ENCODE data around the gene ABTB1.
"Not testable (repeated sequence)": the region's sequence is repeated elsewhere in the genome, so short reads cannot be mapped to it uniquely, and the experiment has no call there.

The ABTB1 gene

DNA sequence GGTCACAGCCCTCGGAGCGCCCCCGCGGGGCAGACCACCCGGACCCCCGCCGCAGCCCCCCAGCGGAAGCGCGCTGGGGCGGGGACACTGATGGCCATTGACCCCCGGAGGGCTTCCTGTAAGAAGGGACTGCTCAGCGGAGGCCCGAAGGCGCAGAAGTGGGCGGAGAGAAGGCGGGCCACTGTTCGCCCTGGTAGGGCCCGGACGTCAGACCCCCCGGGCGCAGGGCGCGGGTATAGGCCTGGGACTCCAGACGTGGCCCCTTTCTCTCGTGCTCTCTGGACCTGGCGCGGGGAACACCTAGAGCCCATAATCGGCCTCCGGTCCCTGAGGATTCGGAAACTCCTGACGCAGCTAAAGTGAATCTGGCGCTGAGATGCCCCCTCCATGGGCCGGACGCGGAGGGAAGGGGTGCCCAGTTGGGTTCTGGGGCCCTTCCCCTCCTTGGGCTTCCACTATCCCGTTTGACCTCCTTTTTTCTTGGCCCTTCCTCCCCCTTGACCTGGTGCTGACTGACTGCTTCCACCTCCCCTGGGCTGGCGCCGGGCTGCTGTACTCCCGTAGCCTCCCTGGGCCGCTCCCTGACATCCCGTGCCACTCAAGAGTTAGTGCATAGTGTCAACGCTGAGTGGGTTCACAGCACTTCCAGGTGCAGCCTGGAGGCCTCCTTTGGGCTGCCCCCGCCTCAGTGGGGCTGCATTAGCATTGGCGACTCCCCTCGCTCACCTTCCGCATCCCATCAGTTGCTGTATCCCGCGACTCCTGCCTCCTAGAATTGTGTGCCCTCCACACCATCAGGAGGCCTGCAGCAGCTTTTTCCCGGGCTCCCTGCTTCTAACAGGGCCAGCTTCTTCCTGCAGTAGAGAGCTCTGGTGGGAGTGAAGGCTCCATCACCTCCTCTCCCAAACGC, 694 bp downstream of the ABTB1 start:
- DNase-seq, result peak; percentile 49 to 58

DNA sequence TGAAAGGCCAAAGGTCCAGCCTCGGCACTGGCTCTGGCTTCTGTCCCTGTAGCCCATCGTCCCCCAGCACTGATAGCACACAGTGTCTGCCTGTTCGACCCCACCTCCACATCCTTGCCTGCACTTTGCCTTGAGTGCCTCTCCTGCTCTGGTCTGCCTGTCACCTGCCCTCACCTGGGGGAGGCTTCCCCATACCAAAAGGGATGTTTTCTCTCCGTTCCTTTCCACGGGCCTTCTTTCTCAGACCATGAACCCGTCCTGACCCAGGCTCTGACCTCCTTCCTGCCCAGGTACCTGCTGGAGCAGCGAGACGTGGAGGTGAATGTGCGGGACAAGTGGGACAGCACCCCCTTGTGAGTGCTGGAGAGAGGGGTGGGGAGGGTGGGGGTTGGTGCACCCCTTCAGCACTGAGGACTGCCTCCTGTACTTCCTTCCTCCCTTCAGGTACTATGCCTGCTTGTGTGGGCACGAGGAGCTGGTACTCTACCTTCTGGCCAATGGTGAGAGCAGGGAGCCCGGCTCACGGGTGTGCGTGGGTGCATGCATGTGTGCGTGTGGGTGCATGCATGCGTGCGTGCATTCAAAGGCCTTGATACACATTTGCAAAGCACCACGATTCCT, 1.5 kb downstream of the ABTB1 start:
- no peak for DNase-seq

DNA sequence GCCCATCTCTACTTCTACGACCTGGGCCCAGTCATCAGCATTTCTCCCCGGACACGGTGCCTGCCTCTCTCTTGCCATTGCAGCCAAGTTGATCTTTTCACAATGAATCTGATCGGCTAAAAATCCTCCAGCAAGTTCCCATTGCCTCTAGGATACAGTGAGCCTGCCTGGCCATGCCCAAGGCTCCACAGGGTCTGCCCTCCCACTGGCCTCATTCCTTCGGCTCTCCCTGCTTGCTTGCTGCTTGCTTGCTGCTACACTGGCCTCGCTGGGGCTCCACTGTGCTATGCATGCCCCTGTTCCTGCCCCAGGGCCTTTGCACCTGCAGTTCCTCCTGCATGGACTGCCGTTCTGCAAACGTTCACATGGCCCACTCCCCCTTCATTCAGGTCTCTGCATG, 2.0 kb downstream of the ABTB1 start:
- peak in 1 of 2 experiments; percentile 1 for DNase-seq

DNA sequence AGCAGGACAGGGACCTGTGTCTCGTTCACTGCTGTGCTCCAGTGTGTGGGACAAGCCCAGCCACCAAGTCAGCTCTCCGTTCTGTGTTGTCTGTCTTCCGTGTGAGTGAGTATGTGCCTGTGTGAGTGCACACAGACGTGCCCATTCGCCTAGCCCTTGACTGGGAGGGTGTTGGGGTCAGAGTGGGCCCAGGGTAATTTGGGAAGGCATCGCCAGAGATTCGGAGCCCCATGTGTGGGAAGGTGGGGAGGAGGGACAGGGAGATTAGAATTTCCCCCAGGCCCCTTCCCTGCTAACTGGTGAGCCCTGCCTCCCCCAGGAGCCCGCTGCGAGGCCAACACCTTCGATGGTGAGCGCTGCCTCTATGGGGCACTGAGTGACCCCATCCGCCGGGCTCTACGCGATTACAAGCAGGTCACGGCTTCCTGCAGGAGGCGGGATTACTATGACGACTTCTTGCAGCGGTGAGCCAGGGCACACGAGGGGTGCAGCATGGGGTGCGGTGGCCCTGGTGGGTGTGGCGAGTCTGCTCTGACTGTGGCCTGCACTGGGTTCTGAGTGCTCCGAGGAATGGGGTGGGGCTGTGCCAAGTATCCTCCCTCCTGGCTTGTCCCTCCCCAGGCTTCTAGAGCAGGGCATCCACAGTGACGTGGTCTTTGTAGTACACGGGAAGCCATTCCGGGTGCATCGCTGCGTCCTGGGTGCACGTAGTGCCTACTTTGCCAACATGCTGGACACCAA, 3.1 kb downstream of the ABTB1 start:
- DNase-seq, result no peak

DNA sequence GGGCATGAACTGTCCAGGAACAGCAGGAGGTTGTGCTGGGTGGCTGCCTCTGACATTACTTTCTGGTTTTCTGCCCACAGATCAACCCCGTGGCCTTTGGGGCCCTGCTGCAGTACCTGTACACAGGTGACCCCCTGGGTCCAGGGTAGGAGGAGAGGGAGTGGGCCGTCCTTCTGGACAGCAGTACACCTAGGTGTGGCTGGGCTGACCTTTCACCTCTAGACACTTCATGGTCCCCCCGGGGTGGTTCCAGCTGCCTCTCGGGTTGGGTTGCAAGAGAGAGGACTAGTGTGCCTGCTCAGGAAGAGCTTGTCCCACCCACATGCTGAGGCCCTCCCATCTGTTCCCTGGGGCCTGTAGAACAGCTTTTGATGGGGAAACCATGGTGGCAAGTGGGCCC, 3.7 kb downstream of the ABTB1 start:
- DNase-seq, result no peak

DNA sequence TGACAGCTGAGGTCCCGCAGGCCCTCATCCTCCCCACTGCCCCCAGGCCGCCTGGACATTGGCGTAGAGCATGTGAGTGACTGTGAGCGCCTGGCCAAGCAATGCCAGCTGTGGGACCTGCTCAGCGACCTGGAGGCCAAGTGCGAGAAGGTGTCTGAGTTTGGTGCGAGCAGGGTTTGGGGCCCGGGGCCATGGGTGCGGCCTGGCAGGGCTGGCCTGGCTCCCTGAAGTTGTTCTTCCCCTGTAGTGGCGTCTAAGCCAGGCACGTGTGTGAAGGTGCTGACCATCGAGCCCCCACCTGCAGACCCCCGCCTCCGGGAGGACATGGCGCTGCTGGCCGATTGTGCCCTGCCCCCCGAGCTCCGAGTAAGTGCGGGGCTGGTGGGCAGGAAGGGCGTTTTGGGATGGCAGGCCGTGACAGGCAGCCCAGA, 4.2 kb downstream of the ABTB1 start:
- DNase-seq, result no peak

DNA sequence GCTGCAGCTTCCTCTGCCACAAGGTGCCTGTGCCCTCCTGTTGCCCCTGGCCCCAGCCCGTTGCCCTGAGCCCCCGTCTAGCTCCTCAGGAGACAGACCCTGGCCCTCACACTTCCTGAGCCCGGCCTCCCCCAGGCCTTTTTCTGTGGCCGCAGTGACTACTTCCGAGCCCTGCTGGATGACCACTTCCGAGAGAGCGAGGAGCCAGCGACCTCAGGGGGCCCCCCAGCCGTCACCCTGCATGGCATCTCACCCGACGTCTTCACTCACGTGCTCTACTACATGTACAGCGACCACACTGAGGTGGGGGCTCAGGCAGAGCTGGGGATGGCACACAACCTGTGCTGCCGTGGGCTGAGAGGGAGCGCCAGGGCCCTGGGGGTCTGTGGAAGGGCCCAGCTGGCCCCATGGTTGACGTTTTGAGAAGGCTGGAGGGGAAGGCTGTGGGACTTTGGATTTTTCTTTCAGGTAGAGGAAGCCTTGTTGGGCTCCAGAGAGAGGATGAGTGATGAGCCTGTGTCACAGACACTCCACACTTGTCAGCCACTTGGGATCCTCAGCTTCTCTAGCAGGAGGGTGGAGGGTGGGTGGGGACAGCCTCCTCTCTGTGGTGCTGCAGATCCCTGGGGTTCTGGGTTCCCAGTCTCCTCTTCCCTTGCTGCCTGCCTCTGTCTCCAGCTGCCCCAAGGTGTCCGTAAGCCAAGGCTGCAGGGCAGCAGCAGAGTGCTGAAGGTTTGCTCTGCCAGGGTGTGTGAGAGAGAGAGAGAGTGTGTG, 5.0 kb downstream of the ABTB1 start:
- DNase-seq, result no peak

DNA sequence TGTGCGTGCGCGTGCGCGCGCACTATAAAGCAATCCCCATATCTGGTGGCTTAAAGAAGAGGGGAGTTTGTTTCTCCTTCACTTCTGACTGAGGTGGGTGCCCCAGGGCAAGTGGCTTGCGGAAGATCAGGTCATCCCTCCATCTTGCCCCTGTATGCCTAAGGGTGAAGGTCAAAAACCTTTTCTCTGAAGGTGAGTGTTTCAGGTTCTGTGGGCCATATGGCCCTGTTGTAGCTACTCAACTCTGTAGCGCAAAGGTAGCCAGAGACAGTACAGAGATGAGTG, 5.5 kb downstream of the ABTB1 start:
- no peak for DNase-seq

DNA sequence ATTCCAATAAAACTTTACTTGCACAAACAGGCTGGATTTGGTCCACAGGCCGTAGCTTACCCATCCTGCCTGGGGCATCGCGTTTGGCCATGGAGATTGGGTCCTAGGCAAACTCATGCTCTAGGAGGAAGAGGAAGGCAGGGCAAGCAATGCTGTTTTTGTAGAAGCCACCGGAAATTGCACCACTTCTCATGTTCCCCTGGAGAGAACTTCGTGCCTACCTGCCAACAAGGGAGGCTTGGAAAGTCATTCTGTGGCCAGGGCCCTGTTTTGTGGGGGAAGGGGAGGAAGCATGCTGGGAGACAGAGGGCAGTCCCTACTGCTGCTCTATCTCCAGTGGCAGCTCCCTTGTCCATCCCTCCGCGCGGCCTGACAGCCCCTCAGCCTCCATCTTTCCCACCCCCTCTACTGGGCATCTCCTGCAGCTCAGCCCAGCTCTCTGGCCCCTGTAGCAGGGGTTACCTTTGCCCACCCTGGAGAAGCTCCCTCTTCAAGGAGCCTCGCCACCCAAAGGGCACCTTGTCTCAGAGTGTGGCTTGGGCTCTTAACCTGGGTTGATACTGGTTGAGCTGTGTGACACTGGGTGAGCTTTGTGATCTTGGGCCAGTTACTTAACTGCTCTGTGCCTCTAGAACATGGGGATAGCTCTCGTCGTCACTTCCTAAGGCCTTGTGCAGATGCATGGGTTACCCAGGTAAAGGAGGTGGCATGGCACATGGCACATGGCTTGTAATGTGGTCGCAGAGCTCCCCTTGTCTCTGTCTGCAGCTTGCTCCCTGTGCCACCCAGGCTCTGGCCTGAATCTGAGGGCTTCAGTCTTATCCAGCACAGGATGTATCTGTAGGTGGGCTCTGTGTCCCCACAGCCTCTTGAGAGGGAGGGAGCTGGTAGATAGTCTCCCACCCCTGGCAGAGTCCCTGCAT, 6.1 kb downstream of the ABTB1 start:
- no peak for DNase-seq

DNA sequence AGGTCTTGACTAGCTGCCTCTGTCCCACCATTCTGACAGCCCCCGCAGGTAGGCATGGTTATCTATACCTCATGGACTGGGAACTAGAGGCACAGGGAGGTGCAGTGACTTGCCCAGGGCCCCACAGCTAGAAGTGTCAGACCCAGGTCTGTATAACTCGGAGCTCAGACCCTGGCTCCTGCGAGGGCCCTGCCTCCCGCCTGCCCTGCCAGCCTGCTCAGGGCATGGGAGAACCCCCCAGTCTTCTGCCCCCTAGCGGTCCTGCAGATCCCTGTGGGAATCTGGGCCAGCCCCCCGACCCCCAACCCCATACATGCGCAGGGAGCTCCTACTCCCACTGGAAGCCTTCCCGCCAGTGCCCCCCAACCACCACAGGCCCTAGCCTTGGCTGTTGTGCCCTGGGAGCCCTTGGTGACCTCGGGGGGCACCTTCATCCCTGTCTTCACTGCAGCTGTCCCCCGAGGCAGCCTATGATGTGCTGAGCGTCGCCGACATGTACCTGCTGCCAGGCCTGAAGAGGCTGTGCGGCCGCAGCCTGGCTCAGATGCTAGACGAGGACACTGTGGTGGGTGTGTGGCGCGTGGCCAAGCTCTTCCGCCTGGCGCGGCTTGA, 6.9 kb downstream of the ABTB1 start:
- peak in 1 of 2 experiments; percentile 1 for DNase-seq

DNA sequence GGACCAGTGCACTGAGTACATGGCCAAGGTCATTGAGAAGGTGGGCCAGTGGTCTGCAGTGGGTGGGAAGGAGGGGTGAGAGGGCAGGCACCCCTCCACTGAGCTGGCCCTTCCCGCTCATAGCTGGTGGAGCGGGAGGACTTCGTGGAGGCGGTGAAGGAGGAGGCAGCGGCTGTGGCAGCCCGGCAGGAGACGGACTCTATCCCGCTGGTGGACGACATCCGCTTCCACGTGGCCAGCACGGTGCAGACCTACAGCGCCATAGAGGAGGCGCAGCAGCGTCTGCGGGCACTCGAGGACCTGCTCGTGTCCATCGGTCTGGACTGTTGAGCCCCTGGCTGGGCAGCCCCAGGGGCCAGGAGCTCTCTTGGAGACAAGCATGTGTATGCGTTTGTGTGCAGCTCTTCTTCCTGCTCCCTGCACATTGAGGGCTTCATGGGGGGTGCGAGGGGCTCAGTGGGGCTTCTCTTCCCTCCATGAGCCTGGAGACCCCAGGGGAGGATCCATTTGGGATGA, 7.5 kb downstream of the ABTB1 start:
- DNase-seq, result peak in 1 of 2 experiments; percentile 1

DNA sequence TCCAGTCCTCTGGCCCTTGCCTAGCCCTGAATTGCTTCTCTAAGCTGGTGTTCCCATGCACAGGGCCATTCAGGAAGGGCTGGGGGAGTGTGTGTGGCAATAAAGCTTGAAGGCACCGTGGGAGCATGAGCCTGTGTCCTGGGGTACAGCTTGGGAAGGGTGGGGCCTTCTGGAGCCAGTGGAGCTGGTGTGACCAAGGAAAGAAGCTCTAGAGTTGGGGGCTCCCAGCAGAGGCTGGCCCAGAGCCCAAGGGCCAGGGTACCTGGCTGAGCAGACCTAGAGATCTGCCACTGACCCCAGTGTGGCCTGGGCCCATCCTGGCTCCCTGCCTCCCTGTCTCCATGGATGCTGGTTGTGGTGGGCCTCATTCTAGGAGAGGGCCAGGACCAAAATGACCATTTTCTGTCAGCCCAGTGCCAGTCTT, 8.1 kb downstream of the ABTB1 start:
- DNase-seq, result peak in 1 of 2 experiments; percentile 0

DNA sequence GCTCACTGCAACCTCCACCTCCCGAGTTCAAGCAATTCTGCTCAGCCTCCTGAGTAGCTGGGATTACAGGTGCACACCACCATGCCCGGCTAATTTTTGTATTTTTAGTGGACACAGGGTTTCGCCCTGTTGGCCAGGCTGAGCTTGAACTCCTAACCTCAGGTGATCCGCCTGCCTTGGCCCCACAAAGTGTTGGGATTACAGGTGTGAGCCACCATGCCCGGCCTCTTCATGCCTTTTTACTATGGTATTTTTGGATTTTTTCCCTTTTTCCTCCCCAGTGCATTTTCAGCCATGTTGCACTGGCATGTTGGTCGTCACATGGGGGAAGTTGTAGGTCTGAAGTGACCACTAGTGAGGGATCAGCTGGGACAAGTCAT, 9.4 kb downstream of the ABTB1 start:
- not testable (repeated sequence) for DNase-seq

DNA sequence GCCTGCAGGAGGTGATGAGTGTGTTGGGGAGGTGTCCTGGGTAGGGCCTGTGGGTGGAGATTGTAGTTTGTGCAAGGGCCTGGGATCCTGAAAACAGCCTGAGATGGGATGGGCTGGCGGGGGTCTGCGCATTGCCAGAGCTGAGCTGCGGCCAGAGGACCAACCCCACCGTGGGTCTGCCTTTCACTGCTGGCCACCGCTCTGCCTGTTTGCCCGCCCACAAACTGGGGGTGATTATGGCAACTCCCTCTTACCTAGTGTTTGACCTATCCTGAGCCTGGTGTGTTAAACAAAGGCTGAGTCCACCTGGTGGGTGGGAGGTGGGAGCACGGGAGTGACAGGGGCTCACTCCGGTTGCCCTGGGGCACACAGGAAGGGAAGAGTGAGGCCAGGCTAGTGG, 9.8 kb downstream of the ABTB1 start:
- DNase-seq, result peak in 1 of 2 experiments; percentile 2

DNA sequence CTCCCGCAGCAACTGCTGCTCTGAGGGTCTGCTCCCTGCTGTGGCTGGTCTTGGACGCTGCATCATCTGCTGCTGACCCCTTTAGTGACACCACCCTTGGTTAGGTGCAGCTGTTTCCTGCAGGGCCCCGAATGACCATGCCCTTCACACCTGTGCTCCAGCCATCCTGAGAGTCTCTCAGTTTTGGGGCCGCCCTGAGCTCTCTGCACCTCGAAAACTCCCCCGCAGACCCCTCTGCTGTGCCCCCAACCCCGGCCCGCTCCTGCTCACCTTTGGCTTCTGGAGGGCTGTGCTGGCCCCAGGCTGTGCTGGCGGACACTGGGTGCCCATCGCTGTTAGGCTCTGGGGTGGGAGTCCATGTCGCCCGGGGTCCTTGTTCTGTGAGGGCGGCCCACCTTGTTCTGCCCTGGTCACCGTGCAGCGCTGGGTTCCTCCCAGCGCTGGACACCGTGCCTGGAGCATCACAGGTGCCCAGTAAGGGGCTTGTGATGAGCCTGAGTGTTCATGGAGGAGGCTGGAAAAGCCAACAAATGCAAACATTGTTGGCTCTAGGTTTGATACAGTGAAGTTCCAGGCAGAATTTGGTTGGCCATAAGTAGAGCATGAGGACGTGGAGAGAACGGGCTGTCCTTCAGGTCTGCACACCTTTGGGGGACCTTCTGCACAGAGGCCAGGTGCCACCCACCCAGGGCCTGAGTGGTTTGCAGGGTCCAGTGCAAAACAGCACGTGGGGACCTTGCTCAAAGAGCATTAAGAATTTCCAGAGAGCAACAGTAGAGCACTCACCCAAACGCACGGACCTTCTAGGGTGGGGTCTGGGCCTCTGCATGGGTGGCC, 12.3 kb downstream of the ABTB1 start:
- DNase-seq, result no peak

DNA sequence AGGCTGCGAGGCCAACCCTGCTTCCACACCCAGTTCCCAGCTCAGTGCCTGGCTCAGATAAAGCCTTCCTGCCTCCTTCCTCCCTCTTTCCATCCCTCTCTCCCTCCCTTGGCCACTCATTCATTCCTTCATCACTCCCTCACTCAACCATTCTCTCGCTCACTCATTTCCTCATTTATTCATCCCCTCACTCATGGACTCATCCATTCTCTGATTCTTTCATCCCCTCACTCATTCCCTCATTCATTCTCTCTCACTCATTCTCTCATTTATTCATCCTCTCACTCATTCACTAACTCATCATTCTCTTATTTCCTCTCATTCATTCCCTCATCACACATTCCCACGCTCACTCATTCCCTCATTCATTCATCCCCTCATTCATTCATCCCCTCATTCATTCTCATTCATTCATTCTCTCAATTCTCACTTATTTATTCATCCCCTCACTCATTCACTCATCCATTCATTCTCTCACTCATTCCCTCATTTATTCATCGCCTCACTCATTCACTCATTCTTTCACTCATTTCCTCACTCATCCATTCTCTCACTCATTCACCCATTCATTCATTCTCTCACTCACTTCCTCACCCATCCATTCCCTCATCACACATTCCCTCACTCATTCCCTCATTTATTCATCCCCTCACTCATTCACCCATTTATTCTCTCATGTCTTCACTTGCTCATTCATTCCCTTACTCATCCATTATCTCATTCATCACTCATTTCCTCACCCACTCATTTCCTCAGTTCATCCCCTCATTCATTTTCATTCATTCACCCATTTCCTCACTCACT, 13.2 kb downstream of the ABTB1 start:
- DNase-seq, result no peak

DNA sequence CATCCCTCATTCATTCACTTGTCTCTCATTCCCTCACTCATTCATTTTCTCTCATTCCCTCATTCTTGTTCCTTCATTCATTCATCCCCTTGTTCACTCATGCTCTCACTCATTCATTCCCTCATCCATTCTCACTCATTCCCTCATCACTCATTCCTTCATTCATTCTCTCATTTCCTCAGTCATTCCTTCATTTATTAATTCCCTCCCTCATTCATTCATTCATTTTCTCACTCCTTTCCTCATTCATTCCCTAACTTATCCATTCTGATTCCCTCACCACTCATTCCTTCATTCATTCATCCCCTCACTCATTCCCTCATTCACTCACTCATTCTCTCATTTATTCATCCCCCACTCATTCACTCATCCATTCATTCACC, 13.8 kb downstream of the ABTB1 start:
- no peak for DNase-seq

DNA sequence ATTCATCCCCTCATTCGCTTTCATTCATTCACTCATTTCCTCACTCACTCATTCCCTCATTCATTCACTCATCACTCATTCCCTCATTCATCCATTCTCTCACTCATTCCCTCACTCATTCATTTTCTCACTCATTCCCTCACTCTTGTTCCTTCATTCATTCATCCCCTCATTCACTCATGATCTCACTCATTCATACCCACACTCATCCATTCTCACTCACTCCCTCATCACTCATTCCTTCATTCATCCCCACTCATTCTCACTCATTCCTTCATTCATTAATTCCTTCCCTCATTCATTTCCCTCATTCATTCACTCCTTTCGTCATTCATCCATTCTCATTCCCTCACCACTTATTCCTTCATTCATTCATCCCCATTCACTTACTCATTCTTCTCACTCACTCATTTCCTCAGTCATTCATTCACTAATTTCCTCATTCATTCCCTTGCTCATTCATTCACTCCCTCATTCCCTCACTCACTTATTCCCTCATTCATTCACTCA, 14.5 kb downstream of the ABTB1 start:
- no peak for DNase-seq

DNA sequence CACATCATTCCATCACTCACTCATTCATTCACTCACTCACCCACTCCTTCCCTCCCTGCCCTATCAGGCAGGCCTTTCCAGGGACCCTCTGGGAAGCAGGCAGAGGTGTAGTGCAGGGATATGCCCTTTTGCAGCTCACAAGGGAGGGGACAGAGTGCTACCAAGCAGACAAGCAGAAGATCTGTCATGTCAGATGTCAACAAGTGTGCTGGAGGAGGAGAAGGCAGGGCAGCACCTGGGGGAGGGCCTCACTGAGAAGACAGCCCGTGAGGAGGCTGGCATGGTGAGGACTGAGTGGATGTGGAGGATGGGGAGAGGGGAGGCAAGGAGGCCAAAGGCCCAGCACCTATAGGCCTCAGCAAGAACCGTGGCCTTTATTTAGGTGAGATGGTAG, 15.3 kb downstream of the ABTB1 start:
- DNase-seq, result no peak
